HTERT RPE-1 (cell line): Measurements from ENCODE around the gene STX8.

Source experiments
- in situ Hi-C: fragments of 300-500 bp; cut with MboI; formaldehyde crosslinking; loops from 4 replicates; pipeline ENCODE4 v1.14.3; 2020; ENCODE audit warnings: low sequenced_read_pairs

Gene STX8

DNA sequence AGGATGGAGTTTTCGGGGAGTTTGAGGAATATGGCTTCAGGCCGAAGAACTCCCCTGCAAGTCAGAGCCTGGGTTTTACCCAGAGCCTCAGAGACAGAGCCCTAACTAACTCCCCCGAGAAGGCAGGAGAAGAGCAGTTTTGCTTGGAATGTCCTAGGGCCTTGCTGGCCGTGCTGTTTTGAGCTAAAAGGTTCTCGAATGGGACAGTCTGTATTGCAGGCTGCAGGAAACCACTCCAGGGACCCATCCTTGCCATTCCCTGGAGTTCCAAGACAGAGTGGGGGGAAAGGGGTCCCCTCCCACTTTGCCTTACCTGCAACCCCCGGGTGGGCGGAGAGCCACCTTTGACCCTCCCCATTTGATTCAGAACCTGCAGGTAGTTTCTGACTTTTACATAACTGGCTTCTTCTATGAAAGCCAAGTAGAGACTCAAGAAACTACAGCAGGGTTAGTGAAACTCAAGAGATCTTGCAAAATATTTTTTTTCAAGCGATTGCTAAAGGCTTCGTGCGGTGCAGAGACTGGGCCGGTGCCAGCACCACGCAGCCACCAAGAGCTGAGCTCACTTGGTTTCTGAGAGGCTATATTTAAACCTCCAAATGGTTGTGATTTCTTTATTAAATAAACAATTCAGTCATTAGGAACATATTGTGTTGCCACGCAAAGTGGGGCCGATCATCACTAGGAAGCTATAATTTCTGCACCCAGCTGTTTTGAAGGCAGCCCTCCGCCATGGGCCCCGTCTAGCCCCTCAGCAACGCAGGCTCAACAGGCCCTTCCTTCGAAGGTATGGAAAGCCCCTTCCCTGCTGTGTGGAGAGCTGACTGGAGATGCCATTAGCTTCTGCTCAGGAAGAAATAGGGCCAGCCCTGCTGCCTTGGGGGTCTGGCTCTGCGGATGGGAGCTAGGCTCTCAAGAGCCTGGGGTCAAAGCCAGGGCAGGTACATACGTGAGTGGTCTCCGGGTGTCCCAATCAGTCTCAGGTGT lies 331.3 kb downstream of the STX8 start:
- in situ Hi-C loops: no loop called here

DNA sequence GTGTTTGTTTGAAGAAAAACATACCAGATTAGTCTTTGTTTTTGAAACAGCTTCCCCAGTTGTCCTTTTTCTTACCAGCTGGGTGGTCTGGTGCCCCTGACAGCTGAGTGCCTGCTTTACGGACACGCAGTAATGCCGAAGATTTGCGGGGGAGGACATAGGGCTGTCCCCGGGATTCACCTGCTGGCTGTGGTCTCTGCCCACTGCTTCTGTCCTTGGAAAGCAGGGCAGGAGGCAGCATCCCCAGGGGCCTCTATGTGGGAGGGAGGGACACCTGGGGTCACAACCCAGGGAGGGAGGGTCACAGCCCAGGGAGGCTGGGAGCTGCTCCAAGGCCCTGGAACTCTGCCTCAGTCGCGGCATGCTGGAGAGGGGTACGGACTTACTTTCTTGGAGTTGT lies 332.6 kb downstream of the STX8 start:
- in situ Hi-C loops: no loop called here

DNA sequence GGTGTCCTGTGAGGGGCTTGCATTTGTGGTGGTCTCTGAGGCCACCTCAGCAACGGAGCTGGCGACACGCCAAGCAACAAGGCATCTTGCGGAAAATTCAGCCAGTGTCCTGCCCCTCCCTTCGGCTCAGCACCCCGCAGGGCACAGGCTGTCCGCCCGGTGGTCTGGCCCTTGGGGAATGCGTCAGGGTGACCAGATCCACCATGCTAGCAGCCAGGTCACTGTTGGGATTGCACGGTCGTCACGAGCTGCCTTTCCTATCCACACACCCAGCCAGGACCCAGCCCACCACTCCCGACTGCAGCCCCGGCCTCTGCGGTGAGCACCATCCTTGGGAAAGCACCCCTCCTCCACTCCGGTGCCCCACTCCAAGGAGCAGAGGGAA lies 333.1 kb downstream of the STX8 start:
- in situ Hi-C loops: no loop called here

DNA sequence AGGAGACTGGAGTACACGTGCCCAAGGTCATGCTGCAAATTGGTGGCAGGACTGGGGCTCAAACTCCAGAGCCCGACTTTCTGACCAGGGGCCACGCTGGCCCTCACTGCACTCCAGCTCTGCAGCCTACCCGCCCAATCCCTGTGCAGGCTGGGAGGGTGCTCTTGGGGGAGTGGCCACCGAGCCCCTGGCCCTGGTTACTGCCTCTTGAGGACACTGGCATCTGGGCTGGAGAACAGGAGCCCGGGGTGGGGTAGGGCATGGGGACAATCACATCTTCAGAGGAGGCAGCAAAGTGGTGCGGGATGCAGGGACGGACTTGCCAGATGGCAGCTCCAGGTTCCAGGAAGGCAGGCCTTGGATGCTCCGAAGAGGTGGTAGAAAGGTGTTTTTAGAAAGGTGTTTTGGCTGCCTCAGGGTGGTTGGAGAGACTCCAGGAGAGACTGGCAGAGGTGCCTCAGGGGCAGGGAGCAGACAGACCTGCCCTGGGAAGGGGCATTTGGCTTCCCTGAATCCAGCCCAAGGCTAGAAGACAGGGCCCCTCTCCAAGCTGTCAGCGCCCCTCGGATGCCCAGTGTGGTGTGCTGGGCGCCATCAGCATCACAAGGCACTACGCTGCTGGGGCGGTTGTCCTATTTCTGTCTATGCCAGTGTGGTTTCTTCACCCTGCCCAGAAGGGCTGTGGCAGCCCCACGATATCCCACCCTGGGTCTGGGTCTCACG lies 333.7 kb downstream of the STX8 start:
- in situ Hi-C loops: no loop called here

GRCh38 chr17:9241371-9241712 lies 334.3 kb downstream of the STX8 start:
- in situ Hi-C loops: no loop called here

DNA sequence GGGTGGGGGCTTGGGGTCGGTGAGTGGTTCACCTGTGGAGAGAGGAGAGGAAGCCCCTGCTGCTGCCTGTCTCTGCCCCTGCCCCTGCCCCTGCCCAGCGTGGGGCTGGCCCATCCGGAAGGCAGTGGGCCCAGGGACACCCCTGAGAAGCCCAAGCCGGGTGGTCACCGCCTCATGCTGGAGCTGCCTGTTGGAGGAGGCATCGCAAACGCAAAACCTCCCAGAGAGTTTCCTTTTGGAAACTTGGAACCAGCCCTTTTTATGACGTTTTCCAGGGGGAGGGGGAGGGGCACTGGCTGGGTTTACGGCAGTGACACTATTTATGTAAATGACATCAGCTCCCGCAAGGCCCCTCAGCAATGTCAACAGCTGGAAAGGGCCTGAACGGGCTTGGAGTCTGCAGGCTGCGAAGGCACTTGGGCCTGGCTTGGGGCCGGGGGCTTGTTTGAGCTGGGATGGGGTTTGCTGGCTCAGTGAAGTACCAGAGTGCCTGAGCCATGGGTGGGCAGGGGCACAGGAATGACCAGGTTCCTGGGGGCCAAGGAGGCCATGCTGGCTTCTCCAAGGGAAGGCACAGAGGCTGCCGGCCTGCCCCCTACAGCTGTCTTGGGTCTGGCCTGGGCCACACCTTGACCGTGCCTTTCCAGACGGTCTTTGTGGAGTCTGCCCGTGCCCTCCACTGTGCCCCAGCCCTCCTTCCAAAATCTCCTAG lies 334.8 kb downstream of the STX8 start:
- in situ Hi-C loops: no loop called here

DNA sequence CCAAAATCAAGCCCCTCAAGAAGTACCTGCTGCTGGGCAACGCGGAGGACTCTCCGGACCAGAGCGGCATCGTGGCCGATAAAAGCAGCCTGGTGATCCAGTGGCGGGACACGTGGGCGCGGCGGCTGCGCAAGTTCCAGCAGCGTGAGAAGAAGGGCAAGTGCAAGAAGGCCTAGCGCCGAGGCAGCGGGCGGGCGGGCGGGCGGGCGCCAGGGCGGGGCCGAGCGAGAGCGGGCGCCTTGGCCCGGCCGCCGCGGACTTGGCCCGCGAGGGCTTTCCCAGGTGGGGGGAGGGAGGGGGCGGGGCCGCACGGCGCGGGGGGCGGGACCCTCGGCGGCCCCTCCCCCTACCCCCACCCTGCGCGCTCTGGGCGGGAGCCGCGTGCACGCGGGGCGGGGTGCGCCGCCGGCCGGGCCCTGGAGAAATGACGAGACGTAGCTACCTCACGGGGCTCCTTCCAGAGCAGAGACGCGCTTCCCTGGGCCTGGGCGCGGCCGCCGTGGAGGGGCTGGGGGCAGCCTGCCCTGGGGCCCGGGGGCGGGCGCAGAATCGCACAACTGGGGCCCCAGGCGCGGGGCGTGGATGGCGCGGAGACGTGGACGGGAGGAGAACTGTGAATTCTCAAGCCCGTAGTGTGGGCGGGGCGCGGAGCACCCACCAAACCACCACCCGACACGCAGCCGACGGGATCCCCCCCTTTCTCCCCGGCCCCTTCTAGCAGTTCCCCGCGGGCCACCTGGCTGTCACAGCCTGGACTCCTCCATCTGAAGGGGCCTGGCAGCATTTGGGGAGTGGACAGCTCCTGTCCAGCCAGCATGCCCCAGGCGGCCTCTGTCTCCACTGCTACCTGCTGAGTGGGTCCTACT lies 335.6 kb downstream of the STX8 start:
- in situ Hi-C loops: no loop called here

- in situ Hi-C loops: no loop called here
Observed at GRCh38 chr17:9239246-9239792, 336.3 kb downstream of the STX8 start.

DNA sequence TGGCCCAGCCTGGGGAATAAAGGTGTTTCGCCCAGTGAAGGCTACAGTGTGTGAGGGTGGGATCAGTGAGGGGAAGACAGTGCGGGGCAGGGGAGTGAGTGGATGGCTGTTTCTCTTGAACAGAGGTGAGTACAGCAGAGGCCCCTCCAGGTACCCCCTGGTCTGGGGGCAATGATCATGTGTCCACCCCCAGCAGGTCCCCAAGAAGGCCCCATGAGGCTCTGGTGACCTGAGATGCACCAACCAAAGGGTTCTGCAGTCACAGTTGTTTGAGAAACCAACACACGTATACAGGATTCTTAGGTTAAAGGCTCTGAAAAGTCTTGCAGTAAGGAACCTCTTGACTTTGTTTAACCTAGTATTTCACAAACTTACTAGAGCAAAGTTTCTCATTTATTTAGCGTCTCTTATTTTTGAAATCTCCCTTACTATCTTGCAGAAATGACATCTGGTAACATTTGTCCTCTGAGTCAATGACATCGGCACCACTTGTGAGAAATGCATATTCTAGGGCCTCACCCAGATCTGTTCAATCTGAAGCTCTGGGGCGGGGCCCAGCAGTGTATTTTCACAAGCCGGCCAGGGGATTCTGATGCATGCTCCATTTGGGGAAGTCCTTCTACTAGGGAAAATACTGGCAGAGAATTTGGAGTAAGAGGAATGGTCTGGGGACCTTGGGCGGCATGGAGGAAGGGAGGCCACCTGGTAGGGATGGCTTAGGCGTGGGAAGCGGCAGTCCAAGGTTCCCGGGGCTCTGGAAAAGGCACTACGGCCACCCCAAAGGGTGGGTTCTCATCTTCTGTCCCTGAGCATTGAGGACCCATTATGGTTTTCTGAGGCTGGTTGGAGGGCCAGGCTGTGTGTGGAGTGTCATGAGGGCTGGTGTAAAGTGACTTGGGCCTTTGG lies 337.0 kb downstream of the STX8 start:
- in situ Hi-C loops: no loop called here

GRCh38 chr17:9237661-9238301 lies 337.8 kb downstream of the STX8 start:
- in situ Hi-C loops: no loop called here

DNA sequence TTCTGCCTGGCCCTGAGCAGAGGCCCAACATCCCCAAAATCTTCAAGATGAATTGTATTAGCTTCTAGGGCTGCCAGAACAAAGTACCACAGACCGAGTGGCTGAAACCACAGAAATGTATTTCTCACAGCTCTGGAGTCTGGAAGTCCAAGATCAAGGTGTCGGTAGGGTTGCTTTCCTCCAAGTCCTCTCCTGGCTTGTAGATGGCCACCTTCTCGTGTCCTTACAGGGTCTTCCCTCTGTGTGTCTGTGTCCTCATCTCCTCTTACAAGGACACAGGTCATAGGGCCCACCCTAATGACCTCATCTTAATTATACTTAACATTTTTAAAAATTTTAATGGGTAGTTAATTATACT lies 338.6 kb downstream of the STX8 start:
- in situ Hi-C loops: no loop called here

- in situ Hi-C loops: no loop called here
Observed at GRCh38 chr17:9236286-9237052, 339.2 kb downstream of the STX8 start.

DNA sequence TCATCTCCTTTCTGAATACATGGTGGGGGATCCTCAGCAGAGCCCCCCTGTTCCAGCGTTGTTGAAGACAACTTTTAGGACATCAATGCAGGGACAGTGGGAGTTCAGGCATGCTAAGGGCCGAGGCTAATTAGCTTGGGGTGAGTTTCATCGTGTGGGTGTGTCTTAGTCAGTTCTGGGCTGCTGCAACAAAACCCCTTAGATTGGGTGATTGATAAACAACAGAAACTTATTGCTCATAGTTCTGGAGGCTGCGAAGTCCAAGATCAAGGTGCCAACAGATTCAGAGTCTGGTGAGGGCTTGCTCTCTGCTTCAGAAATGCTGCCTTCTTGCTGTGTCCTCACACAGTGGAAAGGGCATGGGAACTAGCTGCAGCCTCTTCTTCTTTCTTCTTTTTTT lies 340.3 kb downstream of the STX8 start:
- in situ Hi-C loops: no loop called here

DNA sequence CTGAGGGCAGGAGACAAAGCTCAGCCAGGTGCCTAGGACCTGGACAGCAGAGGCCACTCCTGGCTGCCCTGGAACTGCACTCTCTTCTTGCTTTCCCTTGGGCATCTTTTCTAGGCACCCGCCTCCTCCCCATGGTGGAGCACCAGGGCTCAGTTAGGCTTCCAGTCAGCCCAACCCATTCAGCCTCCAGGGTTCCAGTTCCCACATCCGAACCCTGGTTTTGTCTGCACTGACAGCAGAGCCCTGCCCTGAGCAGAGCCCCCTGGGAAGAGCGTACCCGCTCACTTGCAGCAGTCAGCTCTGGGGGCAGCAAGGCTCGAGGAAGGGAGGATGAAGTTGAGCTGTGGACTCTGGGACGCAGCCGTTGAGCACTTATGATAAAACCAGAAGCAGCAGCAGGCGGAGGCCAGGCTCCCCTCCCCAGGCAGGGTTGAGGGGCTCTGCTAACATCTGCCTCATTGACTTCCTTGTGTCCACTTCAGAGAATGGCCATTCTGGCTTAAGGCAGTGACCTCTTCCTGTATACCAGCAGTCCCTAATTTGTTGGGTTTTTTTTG lies 341.2 kb downstream of the STX8 start:
- in situ Hi-C loops: no loop called here

- in situ Hi-C loops: no loop called here
Observed at GRCh38 chr17:9233761-9234160, 341.9 kb downstream of the STX8 start.

- in situ Hi-C loops: no loop called here
Observed at GRCh38 chr17:9233271-9233599, 342.4 kb downstream of the STX8 start.

- in situ Hi-C loops: no loop called here
Observed at GRCh38 chr17:9232591-9233270, 342.9 kb downstream of the STX8 start.

DNA sequence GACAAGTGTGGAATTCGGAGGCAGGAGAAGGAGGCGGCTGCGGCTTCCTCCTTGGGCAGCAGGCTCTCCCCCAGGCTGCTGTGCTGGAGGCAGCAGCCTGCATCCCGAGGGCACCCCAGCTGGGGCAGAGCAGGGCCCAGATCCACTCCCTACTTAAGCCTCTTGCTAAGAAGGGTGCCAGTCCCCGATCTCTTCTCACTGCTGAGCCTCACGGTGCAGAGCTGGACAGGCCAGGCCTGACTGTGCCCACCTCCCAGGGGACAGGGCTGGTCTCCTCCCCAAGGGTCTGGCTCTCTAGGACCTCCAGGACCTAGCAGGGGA lies 343.5 kb downstream of the STX8 start:
- in situ Hi-C loops: no loop called here
